Large intestine (tissue), 1 donor: ENCODE data around the gene PELI1. TPM values are rescaled to one million over a fixed set of nuclear protein-coding genes. Genes with fewer than 3 reads are reported as not detected.

Source experiments
- polyA plus RNA-seq: library from polyadenylated mRNA; unstranded; fragments of 120-200 nt; gene quantifications from one replicate; pipeline ENCODE4 v1.2.1, GENCODE V29; 2013

The PELI1 gene
- polyA plus RNA-seq, 1 donor, result 30.6 TPM

Other genes starting within 250 kb of the PELI1 start
- 29.5 TPM for gene VPS54, start 125.0 kb downstream of the PELI1 start, polyA plus RNA-seq